Stimulated activated naive CD8-positive, alpha-beta T cell treated with anti-CD3 and anti-CD28 coated beads, Interleukin-15, Interleukin-2, amounts not matched to agents 100 ng/mL and 50 ng/mL, for 24 hours (primary cell): ENCODE data around the gene TH.
"Not testable (repeated sequence)": the region's sequence is repeated elsewhere in the genome, so short reads cannot be mapped to it uniquely, and the experiment has no call there.

Source experiments
- H3K27ac Mint-ChIP-seq: one replicate; pipeline ENCODE4 v1.8.0; 2021; ENCODE audit warnings: mild to moderate bottlenecking, mixed read lengths
- H3K27me3 Mint-ChIP-seq: one replicate; pipeline ENCODE4 v1.8.0; 2021; ENCODE audit warnings: mixed read lengths
- H3K36me3 Mint-ChIP-seq: one replicate; pipeline ENCODE4 v1.8.0; 2021; ENCODE audit warnings: low read depth, mixed read lengths
- H3K4me1 Mint-ChIP-seq: one replicate; pipeline ENCODE4 v1.8.0; 2021; ENCODE audit warnings: low read depth, mixed read lengths
- H3K4me3 Mint-ChIP-seq: one replicate; pipeline ENCODE4 v1.8.0; 2021; ENCODE audit warnings: mild to moderate bottlenecking, mixed read lengths
- H3K9me3 Mint-ChIP-seq: one replicate; pipeline ENCODE4 v1.8.0; 2021; ENCODE audit warnings: mixed read lengths

TH gene

GRCh38 chr11:2132874-2133240, 38.8 kb downstream of the TH start:
- no peak overlapping the region for H3K4me3 Mint-ChIP-seq
- no peaks in the 10 kb centered on the region for H3K4me1 Mint-ChIP-seq
- no peak overlapping the region for H3K27ac Mint-ChIP-seq
- peaks cover 64% of the 10 kb centered on the region for H3K27me3 Mint-ChIP-seq
- H3K9me3 Mint-ChIP-seq = peaks cover 9% of the 10 kb centered on the region
- no peaks in the 10 kb centered on the region for H3K36me3 Mint-ChIP-seq

- H3K27ac Mint-ChIP-seq = no peak overlapping the region
- H3K36me3 Mint-ChIP-seq = no peaks in the 10 kb centered on the region
These were observed 39.4 kb downstream of the TH start for GRCh38 chr11:2132246-2132645.

DNA sequence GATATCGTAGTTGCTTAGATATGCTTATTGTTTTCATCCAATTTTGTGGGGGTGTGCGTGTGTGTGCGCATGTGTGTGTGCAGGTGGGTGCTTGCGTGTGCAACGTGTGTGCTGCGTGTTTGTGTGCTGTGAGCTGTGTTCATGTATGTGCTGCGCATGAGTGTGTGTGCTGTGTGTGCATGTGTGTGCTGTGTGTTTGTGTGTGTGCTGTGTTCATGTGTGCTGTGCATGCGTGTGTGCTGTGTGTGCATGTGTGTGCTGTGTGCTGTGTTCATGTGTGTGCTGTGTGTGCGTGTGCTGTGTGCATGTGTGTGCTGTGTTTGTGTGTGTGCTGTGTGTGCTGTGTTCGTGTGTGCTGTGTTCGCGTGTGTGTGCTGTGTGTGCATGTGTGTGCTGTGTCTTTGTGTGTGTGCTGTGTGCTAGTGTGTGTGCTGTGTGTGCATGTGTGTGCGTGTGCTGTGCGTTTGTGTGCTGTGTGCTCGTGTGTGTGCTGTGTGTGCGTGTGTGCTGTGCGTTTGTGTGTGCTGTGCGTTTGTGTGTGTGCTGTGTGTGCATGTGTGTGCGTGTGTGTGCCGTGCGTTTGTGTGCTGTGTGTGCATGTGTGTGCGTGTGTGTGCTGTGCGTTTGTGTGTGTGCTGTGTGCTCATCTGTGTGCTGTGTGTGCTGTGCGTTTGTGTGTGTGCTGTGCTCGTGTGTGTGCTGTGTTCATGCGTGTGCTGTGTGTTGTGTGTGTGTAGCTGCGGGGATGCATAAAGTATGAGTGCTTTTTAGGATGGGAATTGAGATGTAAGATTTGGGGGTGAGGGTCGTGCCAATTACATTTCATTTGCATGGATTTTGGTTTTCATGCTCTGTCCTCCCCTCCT, 40.0 kb downstream of the TH start:
- peaks cover 9% of the 10 kb centered on the region for H3K9me3 Mint-ChIP-seq
- H3K27me3 Mint-ChIP-seq = peaks cover 56% of the 10 kb centered on the region
- H3K4me3 Mint-ChIP-seq = no peak overlapping the region
- no peaks in the 10 kb centered on the region for H3K4me1 Mint-ChIP-seq
- no peak overlapping the region for H3K27ac Mint-ChIP-seq
- H3K36me3 Mint-ChIP-seq = no peaks in the 10 kb centered on the region

More at GRCh38 chr11:2132246-2132645, 39.4 kb downstream of the TH start:
- Mint-ChIP-seq H3K27me3 (peaks cover 61% of the 10 kb centered on the region), H3K4me3 (no peak overlapping the region), H3K9me3 (peaks cover 9% of the 10 kb centered on the region), H3K4me1 (no peaks in the 10 kb centered on the region)

DNA sequence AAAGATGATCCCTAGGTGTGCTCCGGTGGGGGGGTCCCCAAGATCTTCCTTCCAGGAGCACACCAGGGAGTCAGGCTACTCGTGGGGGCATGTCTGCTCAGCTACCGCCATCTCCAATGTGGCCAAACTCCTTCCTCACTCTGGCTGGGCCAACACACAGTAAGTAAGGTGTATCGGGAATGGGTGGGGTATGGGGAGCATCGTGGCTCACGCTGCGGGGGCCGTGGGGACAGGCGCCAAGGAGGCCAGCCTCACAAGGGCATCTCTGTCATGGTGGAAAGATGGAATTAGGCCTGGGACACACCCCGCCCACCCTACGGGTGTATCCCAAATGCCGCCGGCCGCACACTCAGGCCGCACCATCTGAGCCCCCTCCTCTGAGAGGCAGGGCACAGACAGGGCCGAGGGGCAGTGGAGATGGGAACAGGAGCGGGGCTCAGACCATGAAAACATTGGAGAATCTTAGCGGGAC, 40.7 kb downstream of the TH start:
- peaks cover 49% of the 10 kb centered on the region for H3K27me3 Mint-ChIP-seq
- H3K4me3 Mint-ChIP-seq = no peak overlapping the region
- H3K27ac Mint-ChIP-seq = no peak overlapping the region
- peaks cover 9% of the 10 kb centered on the region for H3K9me3 Mint-ChIP-seq
- no peaks in the 10 kb centered on the region for H3K36me3 Mint-ChIP-seq
- no peaks in the 10 kb centered on the region for H3K4me1 Mint-ChIP-seq

- H3K27me3 Mint-ChIP-seq = peaks cover 38% of the 10 kb centered on the region
- H3K4me3 Mint-ChIP-seq = no peak overlapping the region
- no peak overlapping the region for H3K27ac Mint-ChIP-seq
- H3K9me3 Mint-ChIP-seq = peaks cover 9% of the 10 kb centered on the region
- H3K4me1 Mint-ChIP-seq = no peaks in the 10 kb centered on the region
- no peaks in the 10 kb centered on the region for H3K36me3 Mint-ChIP-seq
These were observed 41.8 kb downstream of the TH start for GRCh38 chr11:2129699-2130366.

DNA sequence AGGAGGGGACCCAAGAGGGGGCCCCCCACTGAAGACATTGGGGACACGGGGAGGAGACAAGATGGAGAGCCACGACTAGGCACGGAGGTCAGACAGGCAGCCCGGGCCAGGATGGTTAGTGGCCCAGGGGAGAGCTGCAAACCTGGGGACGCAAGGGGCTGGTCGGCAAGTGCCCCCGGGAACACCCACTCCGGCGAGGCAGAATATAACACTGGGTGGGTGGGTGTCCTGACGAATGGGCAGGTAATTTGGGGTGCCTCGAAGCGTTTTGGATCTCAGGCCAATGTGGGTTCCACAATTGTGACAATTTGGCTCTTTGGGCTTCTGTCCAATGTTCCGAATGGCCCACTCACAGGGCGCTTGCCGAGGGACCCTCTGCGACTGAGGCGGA, 42.3 kb downstream of the TH start:
- H3K36me3 Mint-ChIP-seq = no peaks in the 10 kb centered on the region

DNA sequence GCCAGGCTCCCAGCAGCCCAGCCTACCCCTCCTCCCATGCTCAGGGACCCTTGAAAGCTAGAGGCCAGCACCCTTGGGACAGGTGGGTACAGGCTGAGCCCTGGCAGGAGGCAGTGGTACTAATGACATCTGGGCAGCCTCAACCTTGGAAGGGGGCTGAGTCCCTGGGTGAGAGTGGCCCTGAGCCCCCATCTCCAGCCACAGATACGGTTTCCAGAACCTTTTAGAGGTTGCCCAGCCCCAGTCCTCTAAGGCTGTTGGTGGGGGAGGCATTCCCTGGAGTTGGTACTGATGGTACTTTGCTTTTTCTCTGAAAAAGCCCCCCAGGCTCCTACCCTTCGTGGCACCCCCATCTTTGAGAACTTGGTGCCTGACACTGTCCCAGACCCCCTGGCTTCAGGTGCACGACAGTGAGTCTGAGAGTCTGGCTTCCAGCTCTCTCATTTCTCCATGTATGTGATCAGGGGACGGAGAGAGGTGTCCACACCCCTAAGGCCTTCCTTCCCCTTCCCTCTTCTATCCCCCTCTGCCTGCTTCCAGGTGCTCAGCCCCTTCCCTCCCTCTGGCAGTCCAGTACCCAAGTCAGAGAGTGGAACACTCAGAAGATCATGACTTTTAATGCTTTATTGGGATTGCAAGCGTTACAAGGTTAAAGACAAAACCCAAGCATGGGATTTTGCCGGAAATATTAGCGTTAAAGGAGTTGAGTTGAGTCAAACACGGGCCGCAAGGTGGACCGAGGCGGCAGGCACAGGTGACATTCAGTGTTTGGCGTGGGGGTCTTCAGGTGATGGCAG, 42.9 kb downstream of the TH start:
- Mint-ChIP-seq H3K4me1 (no peaks in the 10 kb centered on the region), H3K4me3 (no peak overlapping the region), H3K36me3 (no peaks in the 10 kb centered on the region), H3K27ac (no peak overlapping the region), H3K9me3 (peaks cover 9% of the 10 kb centered on the region), H3K27me3 (peaks cover 35% of the 10 kb centered on the region)

More for the DNA sequence above, 42.3 kb downstream of the TH start:
- Mint-ChIP-seq H3K4me3 (no peak overlapping the region), H3K4me1 (no peaks in the 10 kb centered on the region), H3K27me3 (peaks cover 38% of the 10 kb centered on the region), H3K9me3 (peaks cover 9% of the 10 kb centered on the region), H3K27ac (no peak overlapping the region)

DNA sequence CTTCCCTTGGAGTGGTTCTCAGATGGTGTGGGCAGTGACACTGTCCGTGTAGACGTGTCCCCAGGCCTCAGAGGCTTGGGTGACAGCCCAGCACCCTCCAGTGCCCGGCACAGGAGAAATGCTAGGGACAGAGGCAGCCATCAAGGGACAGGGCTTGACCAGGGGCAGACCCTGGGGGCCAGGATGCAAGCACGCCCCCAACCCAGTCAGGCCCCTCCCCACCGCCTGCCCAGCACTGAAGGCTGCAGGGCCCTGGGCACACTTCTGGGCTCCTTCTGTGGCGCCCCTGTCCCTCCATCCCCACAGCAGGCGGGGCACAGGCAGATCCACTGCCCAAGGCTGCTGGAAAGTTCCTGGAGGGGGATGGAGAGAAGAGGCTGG, 43.5 kb downstream of the TH start:
- H3K4me1 Mint-ChIP-seq = no peaks in the 10 kb centered on the region
- H3K36me3 Mint-ChIP-seq = no peaks in the 10 kb centered on the region
- H3K9me3 Mint-ChIP-seq = peaks cover 9% of the 10 kb centered on the region
- peaks cover 30% of the 10 kb centered on the region for H3K27me3 Mint-ChIP-seq
- H3K27ac Mint-ChIP-seq = no peak overlapping the region
- H3K4me3 Mint-ChIP-seq = no peak overlapping the region

- Mint-ChIP-seq H3K4me1 (no peaks in the 10 kb centered on the region), H3K27ac (no peak overlapping the region), H3K36me3 (no peaks in the 10 kb centered on the region), H3K4me3 (no peak overlapping the region), H3K27me3 (peaks cover 25% of the 10 kb centered on the region), H3K9me3 (peaks cover 9% of the 10 kb centered on the region)
These were observed 44.0 kb downstream of the TH start for GRCh38 chr11:2127482-2128129.

GRCh38 chr11:2126520-2127085, 45.0 kb downstream of the TH start:
- Mint-ChIP-seq H3K9me3 (peaks cover 5% of the 10 kb centered on the region), H3K4me3 (no peak overlapping the region), H3K27me3 (peaks cover 16% of the 10 kb centered on the region), H3K36me3 (no peaks in the 10 kb centered on the region), H3K27ac (no peak overlapping the region), H3K4me1 (no peaks in the 10 kb centered on the region)

DNA sequence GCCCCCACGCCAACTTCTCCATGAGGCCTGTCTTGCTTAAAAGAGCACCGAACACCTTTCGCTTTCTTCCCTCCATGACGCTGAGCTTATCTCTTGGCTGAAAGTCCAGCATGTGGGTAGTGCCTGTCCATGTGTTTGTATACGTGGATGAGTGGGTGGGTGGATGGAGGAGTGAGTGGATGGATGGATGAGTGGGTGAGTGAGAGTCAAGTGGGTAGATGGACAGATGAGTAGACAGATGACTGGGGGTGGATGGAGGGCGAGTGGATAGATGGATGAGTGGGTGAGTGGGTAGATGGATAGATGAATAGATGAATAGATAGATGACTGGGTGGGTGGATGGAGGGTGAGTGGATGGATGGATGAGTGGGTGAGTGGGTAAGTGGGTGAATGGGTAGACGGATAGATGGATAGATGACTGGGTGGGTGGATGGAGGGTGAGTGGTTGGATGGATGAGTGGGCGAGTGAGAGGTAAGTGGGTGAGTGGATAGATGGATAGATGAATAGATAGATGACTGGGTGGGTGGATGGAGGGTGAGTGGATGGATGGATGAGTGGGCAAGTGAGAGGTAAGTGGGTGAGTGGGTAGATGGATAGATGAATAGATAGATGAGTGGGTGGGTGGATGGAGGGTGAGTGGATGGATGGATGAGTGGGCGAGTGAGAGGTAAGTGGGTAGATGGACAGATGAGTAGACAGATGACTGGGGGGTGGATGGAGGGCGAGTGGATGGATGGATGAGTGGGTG, 46.7 kb downstream of the TH start:
- not testable (repeated sequence) for H3K4me1 Mint-ChIP-seq, H3K36me3 Mint-ChIP-seq, H3K4me3 Mint-ChIP-seq, H3K9me3 Mint-ChIP-seq, H3K27ac Mint-ChIP-seq
- H3K27me3 Mint-ChIP-seq = peaks cover 15% of the 10 kb centered on the region

- H3K9me3 Mint-ChIP-seq = no peaks in the 10 kb centered on the region
- H3K4me3 Mint-ChIP-seq = no peak overlapping the region
- H3K27ac Mint-ChIP-seq = no peak overlapping the region
- no peaks in the 10 kb centered on the region for H3K36me3 Mint-ChIP-seq
- H3K4me1 Mint-ChIP-seq = no peaks in the 10 kb centered on the region
- peaks cover 14% of the 10 kb centered on the region for H3K27me3 Mint-ChIP-seq
These were observed 48.0 kb downstream of the TH start for GRCh38 chr11:2123628-2123960.

GRCh38 chr11:2122907-2123627, 48.5 kb downstream of the TH start:
- H3K4me1 Mint-ChIP-seq = no peaks in the 10 kb centered on the region
- no peaks in the 10 kb centered on the region for H3K36me3 Mint-ChIP-seq
- no peaks in the 10 kb centered on the region for H3K9me3 Mint-ChIP-seq
- H3K27me3 Mint-ChIP-seq = peaks cover 18% of the 10 kb centered on the region
- no peak overlapping the region for H3K4me3 Mint-ChIP-seq
- no peak overlapping the region for H3K27ac Mint-ChIP-seq
